ENCODE results near the gene FASTK.

FASTK gene

GRCh38 chr7:151080522-151081169 is at the start of gene FASTK:
Gene FASTK, minus strand, starts transcription at chr7:151080809. Its CDS starts 43 bp downstream, at chr7:151080766.
- in situ Hi-C loops (cut with MboI; ENCODE audit: low sequenced_read_pairs), result no loop called here
- H3K36me3 ChIP-seq (replicated peaks), result peaks cover 38% of the 10 kb centered on the region
- peak within 1 kb of the TSS; percentile 98 for H3K4me3 ChIP-seq
- H3K4me1 ChIP-seq, result peaks cover 31% of the 10 kb centered on the region
- peak; percentile 89 to 92 for DNase-seq (ENCODE audit: low spot score in 2 of 2)
- H3K27me3 ChIP-seq (ENCODE audit: low read depth), result no peaks in the 10 kb centered on the region
- H3K9me3 ChIP-seq, result no peaks in the 10 kb centered on the region

- no peaks in the 10 kb centered on the region for H3K27me3 ChIP-seq (ENCODE audit: low read depth)
- no peaks in the 10 kb centered on the region for H3K4me1 ChIP-seq
- no peak overlapping the region for H3K4me3 ChIP-seq
- in situ Hi-C loops (cut with MboI; ENCODE audit: low sequenced_read_pairs), result loop anchor here (10.0 kb wide), 1 partner anchor 175 kb away; no protein-coding TSS in a partner anchor
- peaks cover 51% of the 10 kb centered on the region for H3K36me3 ChIP-seq (replicated peaks)
- H3K9me3 ChIP-seq, result no peaks in the 10 kb centered on the region
- DNase-seq (ENCODE audit: low spot score in 2 of 2), result no peak
Measured at GRCh38 chr7:151129960-151130591, 49.5 kb upstream of the FASTK start.

GRCh38 chr7:151129117-151129959 is 48.7 kb upstream of the FASTK start:
- no peaks in the 10 kb centered on the region for H3K27me3 ChIP-seq (ENCODE audit: low read depth)
- H3K36me3 ChIP-seq (replicated peaks), result peaks cover 53% of the 10 kb centered on the region
- H3K4me3 ChIP-seq, result no peak overlapping the region
- H3K4me1 ChIP-seq, result no peaks in the 10 kb centered on the region
- H3K9me3 ChIP-seq, result no peaks in the 10 kb centered on the region
- DNase-seq (ENCODE audit: low spot score in 2 of 2), result no peak
- in situ Hi-C loops (cut with MboI; ENCODE audit: low sequenced_read_pairs), result loop anchor here (10.0 kb wide), 1 partner anchor 175 kb away; no protein-coding TSS in a partner anchor

- no peaks in the 10 kb centered on the region for H3K27me3 ChIP-seq (ENCODE audit: low read depth)
- in situ Hi-C loops (cut with MboI; ENCODE audit: low sequenced_read_pairs), result loop anchor here (10.0 kb wide), 1 partner anchor 176 kb away; no protein-coding TSS in a partner anchor
- no peaks in the 10 kb centered on the region for H3K4me1 ChIP-seq
- no peak for DNase-seq (ENCODE audit: low spot score in 2 of 2)
- H3K4me3 ChIP-seq, result no peak overlapping the region
- H3K36me3 ChIP-seq (replicated peaks), result peaks cover 57% of the 10 kb centered on the region
- no peaks in the 10 kb centered on the region for H3K9me3 ChIP-seq
Measured at GRCh38 chr7:151128716-151129115, 48.1 kb upstream of the FASTK start.

GRCh38 chr7:151128144-151128543 is 47.5 kb upstream of the FASTK start:
- Histone ChIP-seq H3K4me1 (no peaks in the 10 kb centered on the region), H3K36me3 (replicated peaks) (peaks cover 57% of the 10 kb centered on the region), H3K9me3 (no peaks in the 10 kb centered on the region), H3K4me3 (no peak overlapping the region), H3K27me3 (ENCODE audit: low read depth) (no peaks in the 10 kb centered on the region)
- in situ Hi-C loops (cut with MboI; ENCODE audit: low sequenced_read_pairs), result loop anchor here (10.0 kb wide), 1 partner anchor 177 kb away; no protein-coding TSS in a partner anchor
- no peak for DNase-seq (ENCODE audit: low spot score in 2 of 2)

- Histone ChIP-seq H3K36me3 (replicated peaks) (peaks cover 52% of the 10 kb centered on the region), H3K4me3 (no peak overlapping the region)
- in situ Hi-C loops (cut with MboI; ENCODE audit: low sequenced_read_pairs), result loop anchor here (10.0 kb wide), 1 partner anchor 178 kb away; no protein-coding TSS in a partner anchor
Measured at GRCh38 chr7:151126491-151127137, 46.0 kb upstream of the FASTK start.

GRCh38 chr7:151125846-151126481 is 45.4 kb upstream of the FASTK start:
- Histone ChIP-seq H3K4me3 (no peak overlapping the region), H3K27me3 (ENCODE audit: low read depth) (no peaks in the 10 kb centered on the region), H3K4me1 (no peaks in the 10 kb centered on the region), H3K9me3 (no peaks in the 10 kb centered on the region), H3K36me3 (replicated peaks) (peaks cover 47% of the 10 kb centered on the region)
- in situ Hi-C loops (cut with MboI; ENCODE audit: low sequenced_read_pairs), result loop anchor here (10.0 kb wide), 1 partner anchor 179 kb away; no protein-coding TSS in a partner anchor
- no peak for DNase-seq (ENCODE audit: low spot score in 2 of 2)

More at GRCh38 chr7:151126491-151127137, 46.0 kb upstream of the FASTK start:
- H3K4me1 ChIP-seq, result no peaks in the 10 kb centered on the region
- no peak for DNase-seq (ENCODE audit: low spot score in 2 of 2)
- H3K27me3 ChIP-seq (ENCODE audit: low read depth), result no peaks in the 10 kb centered on the region
- H3K9me3 ChIP-seq, result no peaks in the 10 kb centered on the region

GRCh38 chr7:151125470-151125845 is 44.8 kb upstream of the FASTK start:
- no peak for DNase-seq (ENCODE audit: low spot score in 2 of 2)
- H3K4me1 ChIP-seq, result no peaks in the 10 kb centered on the region
- in situ Hi-C loops (cut with MboI; ENCODE audit: low sequenced_read_pairs), result loop anchor here (10.0 kb wide), 1 partner anchor 179 kb away; no protein-coding TSS in a partner anchor
- H3K36me3 ChIP-seq (replicated peaks), result peaks cover 49% of the 10 kb centered on the region
- H3K9me3 ChIP-seq, result no peaks in the 10 kb centered on the region
- H3K4me3 ChIP-seq, result no peak overlapping the region
- no peaks in the 10 kb centered on the region for H3K27me3 ChIP-seq (ENCODE audit: low read depth)

GRCh38 chr7:151124899-151125399 is 44.3 kb upstream of the FASTK start:
- in situ Hi-C loops (cut with MboI; ENCODE audit: low sequenced_read_pairs), result loop anchor here (10.0 kb wide), 1 partner anchor 180 kb away; no protein-coding TSS in a partner anchor
- no peaks in the 10 kb centered on the region for H3K9me3 ChIP-seq
- H3K4me1 ChIP-seq, result no peaks in the 10 kb centered on the region
- no peak overlapping the region for H3K4me3 ChIP-seq
- H3K36me3 ChIP-seq (replicated peaks), result peaks cover 49% of the 10 kb centered on the region
- DNase-seq (ENCODE audit: low spot score in 2 of 2), result no peak
- H3K27me3 ChIP-seq (ENCODE audit: low read depth), result no peaks in the 10 kb centered on the region

- H3K4me1 ChIP-seq, result no peaks in the 10 kb centered on the region
- H3K27me3 ChIP-seq (ENCODE audit: low read depth), result no peaks in the 10 kb centered on the region
- DNase-seq (ENCODE audit: low spot score in 2 of 2), result no peak
- no peak overlapping the region for H3K4me3 ChIP-seq
- H3K9me3 ChIP-seq, result no peaks in the 10 kb centered on the region
- in situ Hi-C loops (cut with MboI; ENCODE audit: low sequenced_read_pairs), result loop anchor here (10.0 kb wide), 1 partner anchor 180 kb away; no protein-coding TSS in a partner anchor
- H3K36me3 ChIP-seq (replicated peaks), result peaks cover 50% of the 10 kb centered on the region
Measured at GRCh38 chr7:151124481-151124880, 43.9 kb upstream of the FASTK start.

GRCh38 chr7:151123822-151124464 is 43.3 kb upstream of the FASTK start:
- peak; percentile 69 to 90 for DNase-seq (ENCODE audit: low spot score in 2 of 2)
- no peaks in the 10 kb centered on the region for H3K4me1 ChIP-seq
- in situ Hi-C loops (cut with MboI; ENCODE audit: low sequenced_read_pairs), result loop anchor here (10.0 kb wide), 1 partner anchor 181 kb away; no protein-coding TSS in a partner anchor
- H3K27me3 ChIP-seq (ENCODE audit: low read depth), result no peaks in the 10 kb centered on the region
- no peaks in the 10 kb centered on the region for H3K9me3 ChIP-seq
- H3K36me3 ChIP-seq (replicated peaks), result peaks cover 51% of the 10 kb centered on the region
- H3K4me3 ChIP-seq, result no peak overlapping the region

- H3K4me1 ChIP-seq, result no peaks in the 10 kb centered on the region
- H3K27me3 ChIP-seq (ENCODE audit: low read depth), result no peaks in the 10 kb centered on the region
- H3K36me3 ChIP-seq (replicated peaks), result peaks cover 53% of the 10 kb centered on the region
- DNase-seq (ENCODE audit: low spot score in 2 of 2), result peak in 1 of 2 experiments; percentile 21
- no peaks in the 10 kb centered on the region for H3K9me3 ChIP-seq
- H3K4me3 ChIP-seq, result no peak overlapping the region
- in situ Hi-C loops (cut with MboI; ENCODE audit: low sequenced_read_pairs), result loop anchor here (10.0 kb wide), 1 partner anchor 182 kb away; no protein-coding TSS in a partner anchor
Measured at GRCh38 chr7:151123158-151123821, 42.7 kb upstream of the FASTK start.
